ENCODE data around the gene DOCK6.

Gene DOCK6

GRCh38 chr19:11230621-11231386 lies 31.5 kb downstream of the DOCK6 start:
- H3K36me3 Mint-ChIP-seq (ENCODE audit: low read depth): no peaks in the 10 kb centered on the region
- no peak overlapping the region for H3K27ac Mint-ChIP-seq
- no peaks in the 10 kb centered on the region for H3K27me3 Mint-ChIP-seq
- H3K4me3 Mint-ChIP-seq: no peak overlapping the region
- DNase-seq: no peak
- no peaks in the 10 kb centered on the region for H3K4me1 Mint-ChIP-seq
- no peaks in the 10 kb centered on the region for H3K9me3 Mint-ChIP-seq
- ATAC-seq: no peak

- no peak overlapping the region for H3K4me3 Mint-ChIP-seq
- peak; percentile 14 for DNase-seq
- H3K9me3 Mint-ChIP-seq: no peaks in the 10 kb centered on the region
- no peak for ATAC-seq
- no peaks in the 10 kb centered on the region for H3K36me3 Mint-ChIP-seq (ENCODE audit: low read depth)
- H3K4me1 Mint-ChIP-seq: no peaks in the 10 kb centered on the region
- no peaks in the 10 kb centered on the region for H3K27me3 Mint-ChIP-seq
- no peak overlapping the region for H3K27ac Mint-ChIP-seq
Measured at GRCh38 chr19:11227195-11227886, 35.0 kb downstream of the DOCK6 start.

GRCh38 chr19:11226716-11227166 lies 35.6 kb downstream of the DOCK6 start:
- Mint-ChIP-seq H3K4me3 (no peak overlapping the region), H3K4me1 (no peaks in the 10 kb centered on the region), H3K9me3 (peaks cover under 1% of the 10 kb centered on the region), H3K36me3 (ENCODE audit: low read depth) (no peaks in the 10 kb centered on the region), H3K27ac (no peak overlapping the region), H3K27me3 (no peaks in the 10 kb centered on the region)
- ATAC-seq (no peak), DNase-seq (no peak)

DNA sequence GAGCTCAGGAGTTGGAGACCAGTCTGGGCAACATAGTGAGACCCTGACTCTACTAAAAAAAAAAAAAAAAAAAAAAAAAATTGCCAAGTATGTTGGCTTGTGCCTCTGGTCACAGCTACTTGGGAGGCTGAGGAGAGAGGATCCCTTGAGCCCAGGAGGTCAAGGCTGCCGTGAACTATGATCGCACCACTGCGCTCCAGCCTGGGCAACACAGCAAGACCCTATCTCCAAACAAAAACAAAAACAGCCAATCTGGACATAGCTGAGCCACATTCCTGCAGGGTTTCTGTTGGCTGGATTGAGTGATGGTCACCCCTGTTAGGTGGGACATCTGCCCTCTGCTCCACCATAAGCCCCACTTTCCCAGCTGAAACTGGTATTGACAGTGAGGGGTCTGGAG lies 36.5 kb downstream of the DOCK6 start:
- ATAC-seq: no peak
- peaks cover 6% of the 10 kb centered on the region for H3K36me3 Mint-ChIP-seq (ENCODE audit: low read depth)

GRCh38 chr19:11225172-11225571 lies 37.2 kb downstream of the DOCK6 start:
- ATAC-seq (no peak), DNase-seq (no peak)
- no peak overlapping the region for H3K27ac Mint-ChIP-seq
- H3K27me3 Mint-ChIP-seq: peaks cover 4% of the 10 kb centered on the region
- no peaks in the 10 kb centered on the region for H3K4me1 Mint-ChIP-seq
- peaks cover 14% of the 10 kb centered on the region for H3K9me3 Mint-ChIP-seq
- no peak overlapping the region for H3K4me3 Mint-ChIP-seq
- peaks cover 9% of the 10 kb centered on the region for H3K36me3 Mint-ChIP-seq (ENCODE audit: low read depth)

More for the DNA sequence above, 36.5 kb downstream of the DOCK6 start:
- Mint-ChIP-seq H3K27ac (no peak overlapping the region), H3K4me1 (no peaks in the 10 kb centered on the region), H3K27me3 (no peaks in the 10 kb centered on the region), H3K9me3 (peaks cover 9% of the 10 kb centered on the region), H3K4me3 (no peak overlapping the region)
- no peak for DNase-seq

GRCh38 chr19:11224429-11224828 lies 37.9 kb downstream of the DOCK6 start:
- Mint-ChIP-seq H3K27me3 (peaks cover 4% of the 10 kb centered on the region), H3K4me1 (no peaks in the 10 kb centered on the region), H3K27ac (no peak overlapping the region), H3K36me3 (ENCODE audit: low read depth) (peaks cover 9% of the 10 kb centered on the region), H3K9me3 (peaks cover 15% of the 10 kb centered on the region), H3K4me3 (no peak overlapping the region)
- no peak for DNase-seq
- no peak for ATAC-seq

GRCh38 chr19:11223200-11223599 lies 39.1 kb downstream of the DOCK6 start:
- Mint-ChIP-seq H3K4me3 (no peak overlapping the region), H3K27me3 (peaks cover 4% of the 10 kb centered on the region), H3K4me1 (no peaks in the 10 kb centered on the region), H3K36me3 (ENCODE audit: low read depth) (peaks cover 9% of the 10 kb centered on the region), H3K27ac (no peak overlapping the region), H3K9me3 (peaks cover 15% of the 10 kb centered on the region)
- DNase-seq (no peak), ATAC-seq (no peak)

DNA sequence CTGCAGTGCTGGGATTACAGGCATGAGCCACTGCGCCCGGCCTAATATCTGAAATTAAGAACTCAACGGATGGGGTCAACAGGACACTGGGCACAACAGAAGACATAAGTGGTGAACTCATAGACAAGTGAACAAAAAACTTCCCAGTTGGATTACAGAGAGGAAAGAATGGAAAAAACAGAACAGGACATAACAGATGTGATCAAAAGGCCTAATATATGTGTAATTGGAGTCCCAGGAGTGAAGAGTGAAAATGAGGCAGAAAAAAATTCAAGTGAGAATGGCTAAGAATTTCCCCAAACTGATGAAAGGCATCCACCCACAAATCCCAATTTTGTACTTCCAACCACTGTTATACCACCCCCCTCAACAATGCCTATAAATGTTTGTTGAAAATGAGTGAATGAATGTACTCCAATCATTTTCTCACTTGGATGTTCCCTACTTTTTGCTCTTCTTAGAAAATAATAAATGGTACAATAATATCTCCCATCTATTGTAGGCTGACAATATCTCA lies 41.2 kb downstream of the DOCK6 start:
- Mint-ChIP-seq H3K27ac (no peak overlapping the region), H3K9me3 (peaks cover 15% of the 10 kb centered on the region), H3K4me1 (no peaks in the 10 kb centered on the region), H3K4me3 (no peak overlapping the region), H3K36me3 (ENCODE audit: low read depth) (peaks cover 9% of the 10 kb centered on the region), H3K27me3 (peaks cover 8% of the 10 kb centered on the region)
- DNase-seq: no peak
- ATAC-seq: no peak

DNA sequence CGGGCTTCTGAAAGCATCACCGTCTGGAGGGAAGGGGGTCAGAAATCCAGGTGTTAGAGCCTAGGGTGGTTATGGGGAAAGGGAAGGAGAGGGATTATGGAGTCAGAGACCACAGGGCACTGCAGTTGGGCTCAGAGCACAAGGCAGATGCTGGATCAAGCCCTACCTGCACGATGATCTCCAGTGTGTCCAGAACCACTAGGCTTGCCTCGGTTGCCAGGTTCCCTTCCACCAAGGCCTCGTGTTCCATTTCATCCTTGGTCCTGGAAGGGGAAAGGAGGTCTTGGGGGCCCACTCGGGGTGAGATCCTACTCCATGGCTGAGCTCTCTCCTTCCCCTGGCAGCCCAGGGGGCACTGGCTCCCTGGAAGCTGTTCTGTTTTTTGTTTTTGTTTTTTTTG lies 47.9 kb downstream of the DOCK6 start:
- no peak for DNase-seq
- Mint-ChIP-seq H3K36me3 (ENCODE audit: low read depth) (no peaks in the 10 kb centered on the region), H3K27me3 (peaks cover 6% of the 10 kb centered on the region), H3K9me3 (peaks cover 9% of the 10 kb centered on the region), H3K4me1 (no peaks in the 10 kb centered on the region), H3K4me3 (no peak overlapping the region), H3K27ac (no peak overlapping the region)
- ATAC-seq: no peak

GRCh38 chr19:11210656-11210928 lies 51.7 kb downstream of the DOCK6 start:
- peak overlapping the region; percentile 26 for H3K4me3 Mint-ChIP-seq
- H3K27ac Mint-ChIP-seq: no peak overlapping the region
- no peaks in the 10 kb centered on the region for H3K4me1 Mint-ChIP-seq
- H3K36me3 Mint-ChIP-seq (ENCODE audit: low read depth): no peaks in the 10 kb centered on the region
- H3K27me3 Mint-ChIP-seq: peaks cover 3% of the 10 kb centered on the region
- H3K9me3 Mint-ChIP-seq: peaks cover 9% of the 10 kb centered on the region
- ATAC-seq (no peak), DNase-seq (no peak)

GRCh38 chr19:11209839-11210655 lies 52.3 kb downstream of the DOCK6 start:
- Mint-ChIP-seq H3K27ac (peak overlapping the region; percentile 42), H3K4me1 (no peaks in the 10 kb centered on the region)
- DNase-seq: no peak

DNA sequence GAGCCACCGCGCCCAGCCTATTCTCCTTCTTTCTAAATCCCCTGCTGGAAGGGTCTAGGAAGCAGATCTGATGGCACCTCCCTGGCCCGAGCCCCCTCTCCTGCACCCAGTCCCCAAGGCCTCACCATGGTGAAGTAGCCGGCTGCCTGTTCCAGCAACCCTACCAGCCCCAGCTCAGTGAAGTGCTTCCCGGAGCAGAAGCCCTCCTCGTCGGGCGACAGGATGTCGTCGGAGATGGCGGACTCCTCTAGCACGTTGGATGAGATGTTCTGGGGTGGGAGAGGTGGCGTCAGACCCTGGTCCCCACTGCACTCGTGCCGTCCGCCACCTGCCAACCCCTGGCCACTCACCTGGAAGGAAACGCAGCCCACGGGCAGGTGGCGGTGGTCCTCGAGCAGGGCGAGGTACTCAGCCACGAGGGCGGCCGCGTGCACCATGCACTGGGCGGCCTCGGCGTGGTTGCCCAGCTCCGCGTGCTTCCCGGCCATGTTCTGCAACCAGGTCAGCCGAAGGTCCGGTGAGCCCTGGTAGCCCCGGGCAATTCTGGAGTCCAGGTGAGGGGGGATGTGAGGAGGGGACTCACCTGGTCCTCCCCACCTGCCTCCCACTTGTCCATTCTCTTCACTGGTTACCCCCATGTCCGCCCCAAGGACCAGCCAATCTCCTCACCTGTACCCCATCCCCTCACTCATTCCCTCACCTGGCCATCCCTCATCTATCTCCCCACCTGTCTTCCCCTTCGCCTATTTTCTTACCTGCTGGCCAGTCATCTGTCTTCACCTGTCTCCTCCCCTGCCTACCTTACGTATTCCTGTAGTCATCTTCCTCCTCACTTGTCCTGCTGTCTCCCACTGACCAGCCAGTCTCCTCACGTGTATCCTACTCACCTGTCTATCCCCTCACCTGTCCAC lies 53.5 kb downstream of the DOCK6 start:
- Mint-ChIP-seq H3K27ac (no peak overlapping the region), H3K4me1 (no peaks in the 10 kb centered on the region), H3K4me3 (no peak overlapping the region), H3K9me3 (peaks cover 9% of the 10 kb centered on the region), H3K27me3 (peaks cover 5% of the 10 kb centered on the region), H3K36me3 (ENCODE audit: low read depth) (no peaks in the 10 kb centered on the region)
- DNase-seq (no peak), ATAC-seq (peak; percentile 28)

More at GRCh38 chr19:11209839-11210655, 52.3 kb downstream of the DOCK6 start:
- H3K36me3 Mint-ChIP-seq (ENCODE audit: low read depth): no peaks in the 10 kb centered on the region
- no peak for ATAC-seq
- peaks cover under 1% of the 10 kb centered on the region for H3K27me3 Mint-ChIP-seq
- peaks cover 9% of the 10 kb centered on the region for H3K9me3 Mint-ChIP-seq
- H3K4me3 Mint-ChIP-seq: no peak overlapping the region

DNA sequence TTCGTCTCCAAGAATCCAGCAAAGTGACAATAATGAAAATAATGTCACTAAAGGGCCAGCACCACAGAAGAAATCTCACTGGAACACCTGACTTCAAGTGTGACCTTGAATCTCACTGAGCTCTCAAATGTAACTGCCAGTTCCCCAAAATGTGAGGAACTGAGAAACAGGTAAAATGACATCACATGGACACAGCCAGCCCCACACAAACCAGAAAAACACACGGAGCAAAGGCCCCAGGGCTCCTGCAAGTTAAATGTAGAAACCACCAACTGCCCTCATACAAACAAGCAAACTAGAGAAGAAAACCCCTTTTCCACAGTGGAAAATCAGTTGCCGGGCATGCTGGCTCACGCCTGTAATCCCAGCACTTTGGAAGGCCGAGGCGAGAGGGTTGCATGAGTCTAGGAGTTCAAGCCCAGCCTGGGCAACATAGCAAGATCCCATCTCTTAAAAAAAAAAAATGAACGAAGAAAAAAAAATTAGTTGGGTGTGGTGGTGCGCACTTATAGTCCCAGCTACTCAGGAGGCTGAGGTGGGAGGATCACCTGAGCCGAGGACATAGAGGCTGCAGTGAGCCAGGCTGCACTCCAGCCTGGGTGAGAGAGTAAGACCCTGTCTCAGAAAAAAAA lies 56.3 kb downstream of the DOCK6 start:
- no peak for ATAC-seq
- Mint-ChIP-seq H3K4me1 (no peaks in the 10 kb centered on the region), H3K27ac (no peak overlapping the region)

More for the DNA sequence above, 56.3 kb downstream of the DOCK6 start:
- peaks cover 9% of the 10 kb centered on the region for H3K27me3 Mint-ChIP-seq
- H3K9me3 Mint-ChIP-seq: peaks cover 6% of the 10 kb centered on the region
- DNase-seq: no peak
- H3K4me3 Mint-ChIP-seq: no peak overlapping the region
- H3K36me3 Mint-ChIP-seq (ENCODE audit: low read depth): no peaks in the 10 kb centered on the region
